DMS153 treated with DMSO at 0.1 percent for 48 hours (cell line): ENCODE results near the gene STX1B.
"Not testable (repeated sequence)": the region's sequence is repeated elsewhere in the genome, so short reads cannot be mapped to it uniquely, and the experiment has no call there.

Experiments used
- DNase-seq: peaks from one replicate; lab custom pipeline; 2025; ENCODE audit not compliant: unreplicated experiment; lab: John Stamatoyannopoulos, UW

Gene STX1B

GRCh38 chr16:31010585-31011325 lies at the start of gene STX1B:
Gene STX1B, minus strand, starts transcription at chr16:31010638. Its CDS starts 242 bp downstream, at chr16:31010396.
- DNase-seq = no peak

GRCh38 chr16:31055613-31056012 lies 45.2 kb upstream of the STX1B start:
- no peak for DNase-seq

GRCh38 chr16:31052114-31052513 lies 41.7 kb upstream of the STX1B start:
- DNase-seq = no peak

DNA sequence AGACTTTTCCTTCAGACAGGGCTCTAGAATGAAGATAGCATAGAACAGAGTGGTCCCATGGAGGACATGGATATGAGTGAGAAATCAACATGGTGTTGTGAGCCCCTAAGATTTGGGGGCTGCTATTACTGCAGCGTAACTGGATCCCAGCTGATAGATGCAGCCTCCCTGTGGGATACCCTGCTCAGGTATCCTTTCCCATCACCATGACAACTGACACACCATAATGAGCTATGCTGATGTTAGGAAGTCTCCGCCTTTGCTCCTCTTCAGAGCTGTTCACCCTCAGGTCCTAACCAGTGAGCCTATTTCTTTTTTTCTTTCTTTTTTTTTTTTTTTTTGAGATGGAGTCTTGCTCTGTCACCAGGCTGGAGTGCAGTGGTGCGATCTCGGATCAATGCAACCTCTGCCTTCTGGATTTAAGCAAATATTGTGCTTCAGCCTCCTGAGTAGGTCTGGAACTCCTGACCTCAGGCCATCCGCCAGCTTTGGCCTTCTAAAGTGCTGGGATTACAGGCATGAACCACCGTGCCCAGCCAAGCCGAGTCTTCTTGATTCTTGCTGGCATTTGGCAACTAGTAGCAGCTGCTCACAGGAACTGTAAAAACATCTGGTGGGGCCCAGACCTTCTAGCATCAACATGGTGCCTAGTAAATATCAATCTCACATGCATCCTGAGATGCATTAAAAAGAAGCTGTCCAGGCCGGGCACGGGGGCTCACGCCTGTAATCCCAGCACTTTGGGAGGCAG lies 40.0 kb upstream of the STX1B start:
- no peak for DNase-seq

GRCh38 chr16:31043898-31044481 lies 33.6 kb upstream of the STX1B start:
- no peak for DNase-seq

DNA sequence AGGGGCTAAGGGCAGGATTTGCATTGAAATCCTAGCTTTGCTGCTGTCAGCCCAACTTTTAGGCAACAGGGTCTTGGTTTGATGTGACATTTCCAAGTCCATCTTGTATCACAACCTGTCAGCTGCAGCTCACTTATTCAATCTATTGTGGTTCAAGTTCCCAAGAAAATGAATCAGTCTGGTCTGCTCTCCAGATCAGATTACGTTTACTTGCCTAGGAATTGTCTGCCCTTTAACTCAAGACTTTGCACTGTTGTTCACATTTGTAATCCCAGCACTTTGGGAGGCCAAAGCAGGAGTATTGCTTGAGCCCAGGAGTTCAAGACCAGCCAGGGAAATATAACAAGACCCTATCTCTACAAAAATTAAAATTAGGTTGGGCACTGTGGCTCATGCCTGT lies 32.9 kb upstream of the STX1B start:
- no peak for DNase-seq

- DNase-seq = no peak
These were observed 32.4 kb upstream of the STX1B start for GRCh38 chr16:31042866-31043265.

- no peak for DNase-seq
These were observed 28.6 kb upstream of the STX1B start for GRCh38 chr16:31038993-31039392.

DNA sequence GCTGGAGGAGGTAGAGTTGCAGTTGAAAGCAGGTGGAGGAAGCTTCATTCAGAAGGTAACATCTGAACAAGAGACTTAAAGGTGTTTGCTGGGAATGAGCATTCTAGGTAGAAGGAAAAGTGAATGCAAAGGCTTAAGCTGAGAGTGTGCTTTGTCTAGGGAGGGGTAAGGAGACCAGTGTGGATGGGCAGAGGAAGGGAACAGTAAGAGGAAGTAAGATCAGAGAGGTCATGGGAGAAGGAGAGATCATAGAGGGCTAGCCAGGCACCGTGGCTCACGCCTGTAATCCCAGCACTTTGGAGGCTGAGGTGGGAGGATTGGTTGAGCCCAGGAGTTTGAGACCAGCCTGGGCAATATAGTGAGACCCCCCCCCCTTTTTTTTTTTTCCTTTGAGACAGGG lies 26.3 kb upstream of the STX1B start:
- no peak for DNase-seq

DNA sequence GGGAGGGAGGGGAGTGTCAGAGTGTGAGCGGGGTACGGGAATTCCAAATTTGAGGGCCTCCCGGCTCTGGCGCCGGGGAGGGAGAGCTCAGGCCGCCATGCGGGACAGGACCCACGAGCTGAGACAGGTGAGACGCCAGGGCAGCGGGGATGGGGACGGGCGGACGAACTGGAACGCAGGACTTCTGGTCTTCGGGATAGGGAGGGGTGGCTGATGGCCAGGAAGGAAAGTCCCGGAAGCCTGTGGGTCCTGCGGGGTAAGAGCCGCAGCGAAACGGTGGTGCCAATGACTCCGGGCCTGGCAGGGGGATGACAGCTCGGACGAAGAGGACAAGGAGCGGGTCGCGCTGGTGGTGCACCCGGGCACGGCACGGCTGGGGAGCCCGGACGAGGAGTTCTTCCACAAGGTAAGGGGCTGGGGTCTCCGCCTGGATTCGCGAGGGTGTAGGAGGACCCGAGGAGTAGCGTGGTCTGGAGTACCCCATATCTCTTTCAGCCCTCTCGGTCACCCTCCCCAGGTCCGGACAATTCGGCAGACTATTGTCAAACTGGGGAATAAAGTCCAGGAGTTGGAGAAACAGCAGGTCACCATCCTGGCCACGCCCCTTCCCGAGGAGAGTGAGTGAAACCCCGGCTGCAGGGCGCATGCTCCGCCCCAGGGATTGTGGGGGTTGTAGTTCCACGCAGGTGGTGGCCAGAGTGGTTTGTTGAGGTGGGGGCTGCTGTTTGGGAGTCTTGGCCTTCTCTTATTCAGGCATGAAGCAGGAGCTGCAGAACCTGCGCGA lies 23.5 kb upstream of the STX1B start:
- DNase-seq = peak; percentile 64

- DNase-seq = peak; percentile 88
These were observed 22.6 kb upstream of the STX1B start, which contains the start of gene STX4 for GRCh38 chr16:31032736-31033708. Gene STX4, plus strand, starts transcription at chr16:31033558. Its CDS starts 248 bp downstream, at chr16:31033806.

GRCh38 chr16:31031276-31031675 lies 20.8 kb upstream of the STX1B start:
- DNase-seq = no peak

DNA sequence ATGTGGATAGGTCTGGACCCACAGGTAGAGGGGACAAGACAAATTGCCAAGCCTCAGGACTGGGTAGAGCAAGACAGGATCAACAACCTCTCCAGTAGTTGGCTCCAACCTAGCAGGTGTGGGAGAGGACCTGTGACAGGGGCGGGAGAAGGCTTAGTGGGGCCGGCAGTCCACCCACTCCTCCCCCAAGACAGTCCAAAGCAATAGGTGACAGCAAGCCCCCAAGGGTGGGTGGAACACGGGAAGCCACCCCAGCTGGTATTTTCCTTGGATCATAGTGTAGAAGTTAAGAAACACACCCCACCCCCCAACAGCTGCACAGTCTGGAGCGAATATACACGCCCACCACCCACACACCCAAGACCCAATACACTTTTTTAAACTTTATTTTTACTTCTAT lies 18.8 kb upstream of the STX1B start:
- no peak for DNase-seq

DNA sequence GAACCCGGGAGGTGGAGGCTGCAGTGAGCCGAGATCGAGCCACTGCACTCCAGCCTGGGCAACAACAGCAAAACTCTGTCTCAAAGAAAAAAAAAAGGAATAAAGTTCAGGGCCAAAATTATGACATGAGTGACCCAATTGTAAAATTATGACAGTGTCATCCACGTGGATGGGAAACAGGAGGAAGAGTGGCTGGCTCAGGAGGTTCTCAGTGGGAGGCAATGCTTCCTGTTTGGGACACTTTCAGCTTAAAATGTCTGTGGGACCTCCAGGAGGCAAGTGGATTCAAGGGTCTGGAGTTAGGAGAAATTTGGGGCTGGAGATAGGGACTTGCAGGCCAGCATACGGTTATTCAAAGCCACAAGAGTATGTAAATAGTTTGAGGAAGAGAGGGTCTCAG lies 14.9 kb upstream of the STX1B start:
- no peak for DNase-seq

GRCh38 chr16:31023627-31024226 lies 13.3 kb upstream of the STX1B start:
- no peak for DNase-seq

- DNase-seq = no peak
These were observed 12.8 kb upstream of the STX1B start for GRCh38 chr16:31023252-31023602.

DNA sequence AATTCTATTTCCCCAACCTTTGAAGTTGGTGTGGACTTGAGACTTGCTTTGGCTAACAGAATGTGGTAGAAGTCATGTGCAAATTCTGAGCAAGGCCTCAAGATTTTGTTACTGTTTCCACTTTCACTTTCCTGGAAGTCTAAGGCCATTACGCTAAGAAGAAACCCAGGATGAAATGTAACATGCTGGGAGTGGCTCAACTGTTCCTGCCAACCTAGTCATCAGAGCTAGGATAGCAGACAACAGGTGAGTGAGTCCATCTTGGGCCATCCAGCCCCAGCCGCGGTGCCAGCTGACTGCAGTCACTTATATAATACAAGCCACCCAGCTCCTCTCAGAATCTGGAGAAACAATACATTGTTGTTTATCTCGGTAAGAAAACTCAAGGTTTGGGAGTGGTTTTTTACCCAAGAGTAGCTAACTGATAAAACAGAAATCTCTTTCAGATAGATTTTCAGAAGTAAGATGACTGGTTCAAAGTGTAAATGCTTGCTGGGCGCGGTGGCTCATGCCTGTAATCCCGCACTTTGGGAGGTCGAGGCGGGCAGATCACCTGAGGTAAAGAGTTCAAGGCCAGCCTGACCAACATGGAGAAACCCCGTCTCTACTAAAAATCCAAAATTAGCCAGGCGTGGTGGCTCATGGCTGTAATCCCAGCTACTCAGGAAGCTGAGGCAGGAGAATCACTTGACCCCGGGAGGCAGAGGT lies 12.3 kb upstream of the STX1B start:
- DNase-seq = no peak

GRCh38 chr16:31020536-31020935 lies 10.1 kb upstream of the STX1B start:
- no peak for DNase-seq

GRCh38 chr16:31017756-31018155 lies 7.3 kb upstream of the STX1B start:
- DNase-seq = not testable (repeated sequence)
